GM12878 (cell line): ENCODE data around the gene KCNN1. TPM values are rescaled to one million over a fixed set of nuclear protein-coding genes. Genes with fewer than 3 reads are reported as not detected.

ENCODE experiments used
- ATAC-seq: fragments of 200-7000 bp; cut with Tn5 transposase; 3 replicates; pipeline ENCODE4 v1.9.1; 2020; ENCODE audit warnings: mild to moderate bottlenecking, moderate library complexity
- BruUV-seq: library from RNA; stranded (reverse); fragments of 400-500 nt; replicated peaks from 2 replicates; lab custom pipeline; 2021; lab: Mats Ljungman, UMichigan
- CTCF ChIA-PET: fragments of 300-600 bp; sonication (Branson Sonifier 250); formaldehyde crosslinking; extraction: SDS; loops from one replicate; lab custom pipeline; 2021; ENCODE audit warnings: inconsistent platforms; lab: Yijun Ruan, JAX
- POLR2A ChIA-PET: fragments of 350-600 bp; formaldehyde crosslinking; extraction: SDS; loops from one replicate; lab custom pipeline; 2021; ENCODE audit warnings: inconsistent platforms; lab: Charles Lee
- RAD21 ChIA-PET: fragments of 300-600 bp; sonication (Branson Sonifier 250); formaldehyde crosslinking; loops from one replicate; lab custom pipeline; 2023; ENCODE audit warnings: antibody characterized with exemption; ENCODE audit not compliant: unreplicated experiment; lab: Charles Lee
- SMC1A ChIA-PET: fragments of 300-600 bp; sonication (Branson Sonifier 250); formaldehyde crosslinking; loops from one replicate; lab custom pipeline; 2023; ENCODE audit not compliant: unreplicated experiment, uncharacterized antibody; lab: Charles Lee
- DNase-seq: peaks from one replicate; pipeline ENCODE4 v3.0.0-alpha.2; 2011; ENCODE audit warnings: low read depth, low spot score
- FAIRE-seq: peaks from 3 replicates; lab custom pipeline; 2011; peaks lifted over from hg19 to GRCh38; lab: Jason Lieb, UNC
- H2AFZ ChIP-seq: 2 replicates; pipeline ENCODE4 v1.6.0; 2011; ENCODE audit warnings: low read depth, low read length, control low read depth; ENCODE audit not compliant: control insufficient read depth
- H3K27ac ChIP-seq: 2 replicates; pipeline ENCODE4 v1.5.1; 2011; ENCODE audit warnings: control low read depth; ENCODE audit not compliant: control insufficient read depth, insufficient read depth
- H3K27me3 ChIP-seq, 2 experiments: replicated peaks in 1 of 2; 2 replicates each; pipeline versions ENCODE4 v1.6.0 to v1.6.1; 2011; ENCODE audit warnings: low read length in 1 of 2; ENCODE audit not compliant: control insufficient read depth in 2 of 2, insufficient read depth in 2 of 2
- H3K36me3 ChIP-seq, 2 experiments: 2 replicates each; pipeline ENCODE4 v1.5.1; 2011; ENCODE audit warnings: low read length in 1 of 2; ENCODE audit not compliant: control insufficient read depth in 2 of 2, insufficient read depth in 2 of 2
- H3K4me1 ChIP-seq: 2 replicates; pipeline ENCODE4 v1.6.1; 2011; ENCODE audit warnings: mild to moderate bottlenecking, low read length, moderate library complexity, mixed read lengths; ENCODE audit not compliant: control insufficient read depth, insufficient read depth
- H3K4me2 ChIP-seq: 2 replicates; pipeline ENCODE4 v1.6.0; 2011; ENCODE audit warnings: control low read depth; ENCODE audit not compliant: control insufficient read depth, insufficient read depth
- H3K4me3 ChIP-seq: fragments of 200-600 bp; sonication (generic); 2 replicates; pipeline ENCODE4 v1.5.1; 2016
- H3K79me2 ChIP-seq: 2 replicates; pipeline ENCODE4 v1.6.0; 2011; ENCODE audit warnings: low read length; ENCODE audit not compliant: control insufficient read depth, insufficient read depth
- H3K9ac ChIP-seq: 2 replicates; pipeline ENCODE4 v1.8.0; 2011; ENCODE audit warnings: low read length, control low read depth, mixed read lengths; ENCODE audit not compliant: control insufficient read depth, insufficient read depth
- H3K9me3 ChIP-seq: replicated peaks from 3 replicates; pipeline ENCODE4 v1.5.1; 2011; ENCODE audit warnings: mild to moderate bottlenecking, low read length; ENCODE audit not compliant: control insufficient read depth, insufficient read depth
- H4K20me1 ChIP-seq: 2 replicates; pipeline ENCODE4 v1.6.0; 2011; ENCODE audit not compliant: control insufficient read depth, insufficient read depth
- CEBPZ ChIP-seq: fragments of 150-350 bp; IDR thresholded peaks from 2 replicates; pipeline ENCODE4 v1.6.1; 2016; ENCODE audit warnings: low read depth, low read length
- JUND ChIP-seq: IDR thresholded peaks from 2 replicates; pipeline ENCODE4 v1.6.1; 2012; ENCODE audit warnings: low read depth, mild to moderate bottlenecking, low read length, improper control_type of control experiment, moderate library complexity
- NFXL1 ChIP-seq: fragments of 450-650 bp; IDR thresholded peaks from 2 replicates; pipeline ENCODE4 v1.6.1; 2017; ENCODE audit warnings: antibody characterized with exemption, mild to moderate bottlenecking, borderline replicate concordance
- PAX5 ChIP-seq: IDR thresholded peaks from 2 replicates; pipeline ENCODE4 v1.6.1; 2011; ENCODE audit warnings: low read depth, low read length, borderline replicate concordance
- PML ChIP-seq: IDR thresholded peaks from 2 replicates; pipeline ENCODE4 v1.6.1; 2012; ENCODE audit warnings: low read length, inconsistent platforms
- SP1 ChIP-seq: IDR thresholded peaks from one replicate; pipeline ENCODE4 v1.6.1; 2011; ENCODE audit warnings: low read depth, low read length
- WGBS: methylation state at CpG from one replicate; pipeline ENCODE4 v1.1.6; 2016; ENCODE audit warnings: low lambda C conversion rate; ENCODE audit not compliant: insufficient replicate concordance, insufficient coverage; ENCODE audit errors: missing lambda C conversion rate; 5-methylcytosine and 5-hydroxymethylcytosine counted together
- in situ Hi-C: fragments of 300-500 bp; cut with MboI; formaldehyde crosslinking; loops from 9 replicates; pipeline ENCODE4 v1.14.3; 2018; ENCODE audit warnings: mixed read lengths
- intact Hi-C: fragments of 100-400 bp; cut with micrococcal nuclease; formaldehyde crosslinking; loops from one replicate; pipeline ENCODE4 v1.14.2; 2022; ENCODE audit not compliant: unreplicated experiment
- polyA plus RNA-seq, 11 experiments: library from polyadenylated mRNA; depleted of rRNA in 4 of 11; unstranded in 6 of 11; stranded (reverse) in 5 of 11; fragments of >200 nt; fragmentation: Nextera tagmentation in 4 of 11; fragmentation: Illumina TruSeq in 1 of 11; extraction: Ambion mirVana in 4 of 11; extraction: Trizol in 1 of 11; gene quantifications; 1 replicate in 1 of 11; 2 replicates in 10 of 11; pipeline versions ENCODE4 v1.2.1 to v1.2.3, GENCODE V29; 2011 to 2016; ENCODE audit warnings: inconsistent platforms in 2 of 11, missing spikeins in 2 of 11, low read depth in 1 of 11
- total RNA-seq, 4 experiments: library from RNA; depleted of rRNA in 3 of 4; stranded (reverse); fragments of >200 nt in 3 of 4; fragmentation: Illumina TruSeq in 1 of 4; extraction: Trizol in 1 of 4; gene quantifications; 2 replicates each; pipeline versions ENCODE4 v1.2.1 to v1.2.3, GENCODE V29; 2013 to 2021
- TF ChIP-seq, protein P1 (sequence below): IDR thresholded peaks from 2 replicates; pipeline ENCODE4 v1.6.1; 2012; ENCODE audit warnings: mild to moderate bottlenecking, low read depth, low read length

The KCNN1 gene
- total and polyA plus RNA-seq, 10 of the 15 experiments (the other 5 are each of a cell fraction or from before 2014, with no cell fraction given) = 0.02 to 0.95 (median 0.16) TPM; not detected in 1

DNA sequence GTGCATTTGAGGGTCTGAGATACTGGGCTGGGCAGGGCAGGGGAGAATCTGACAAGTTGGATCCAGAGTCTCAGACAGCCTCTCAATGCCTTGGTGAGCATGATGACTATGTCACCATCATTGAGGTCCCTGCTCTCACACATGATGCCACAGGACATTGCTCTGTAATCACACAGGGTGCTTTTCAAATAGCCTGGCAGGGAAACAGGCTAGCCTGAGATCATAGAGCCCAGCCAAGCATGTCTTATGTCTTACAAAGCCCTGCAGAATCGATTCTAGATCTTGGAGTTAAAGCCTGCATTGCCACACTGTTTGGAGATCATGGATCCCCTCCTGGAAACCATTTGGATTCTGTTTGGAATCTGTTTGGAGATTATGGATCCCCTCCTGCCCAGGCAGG is 5.3 kb downstream of the KCNN1 start:
- H3K4me3 ChIP-seq = no peak overlapping the region
- H3K9ac ChIP-seq = no peak overlapping the region
- ATAC-seq = peak; percentile 58
- H3K4me1 ChIP-seq = no peaks in the 10 kb centered on the region
- H3K36me3 ChIP-seq = no peaks in the 10 kb centered on the region
- in situ Hi-C loops = no loop called here
- H3K79me2 ChIP-seq = no peaks in the 10 kb centered on the region
- 6% methylated on average over 1 of the region's 1 CpG for WGBS
- H4K20me1 ChIP-seq = no peaks in the 10 kb centered on the region; the same call in 1 of the 2 replicates
- H3K27ac ChIP-seq = no peak overlapping the region
- no peak for DNase-seq
- ChIA-PET SMC1A (no interaction called here), CTCF (interaction anchor here (1.1 to 1.2 kb wide), 2 partner anchors 28 to 34 kb away, joined by 3 read pairs; no protein-coding TSS in a partner anchor)
- H3K27me3 ChIP-seq = peaks cover 0 to 2% of the 10 kb centered on the region in 2 experiments; a peak in 1 of 4 replicates
- no peak for FAIRE-seq
- TF ChIP-seq PAX5 (peak; percentile 18; the same call in 1 of the 2 replicates), NFXL1 (no peak), CEBPZ (no peak), SP1 (no peak), JUND (no peak), PML (no peak)
- TF ChIP-seq, protein P1, sequence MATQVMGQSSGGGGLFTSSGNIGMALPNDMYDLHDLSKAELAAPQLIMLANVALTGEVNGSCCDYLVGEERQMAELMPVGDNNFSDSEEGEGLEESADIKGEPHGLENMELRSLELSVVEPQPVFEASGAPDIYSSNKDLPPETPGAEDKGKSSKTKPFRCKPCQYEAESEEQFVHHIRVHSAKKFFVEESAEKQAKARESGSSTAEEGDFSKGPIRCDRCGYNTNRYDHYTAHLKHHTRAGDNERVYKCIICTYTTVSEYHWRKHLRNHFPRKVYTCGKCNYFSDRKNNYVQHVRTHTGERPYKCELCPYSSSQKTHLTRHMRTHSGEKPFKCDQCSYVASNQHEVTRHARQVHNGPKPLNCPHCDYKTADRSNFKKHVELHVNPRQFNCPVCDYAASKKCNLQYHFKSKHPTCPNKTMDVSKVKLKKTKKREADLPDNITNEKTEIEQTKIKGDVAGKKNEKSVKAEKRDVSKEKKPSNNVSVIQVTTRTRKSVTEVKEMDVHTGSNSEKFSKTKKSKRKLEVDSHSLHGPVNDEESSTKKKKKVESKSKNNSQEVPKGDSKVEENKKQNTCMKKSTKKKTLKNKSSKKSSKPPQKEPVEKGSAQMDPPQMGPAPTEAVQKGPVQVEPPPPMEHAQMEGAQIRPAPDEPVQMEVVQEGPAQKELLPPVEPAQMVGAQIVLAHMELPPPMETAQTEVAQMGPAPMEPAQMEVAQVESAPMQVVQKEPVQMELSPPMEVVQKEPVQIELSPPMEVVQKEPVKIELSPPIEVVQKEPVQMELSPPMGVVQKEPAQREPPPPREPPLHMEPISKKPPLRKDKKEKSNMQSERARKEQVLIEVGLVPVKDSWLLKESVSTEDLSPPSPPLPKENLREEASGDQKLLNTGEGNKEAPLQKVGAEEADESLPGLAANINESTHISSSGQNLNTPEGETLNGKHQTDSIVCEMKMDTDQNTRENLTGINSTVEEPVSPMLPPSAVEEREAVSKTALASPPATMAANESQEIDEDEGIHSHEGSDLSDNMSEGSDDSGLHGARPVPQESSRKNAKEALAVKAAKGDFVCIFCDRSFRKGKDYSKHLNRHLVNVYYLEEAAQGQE = no peak
- TF ChIP-seq, all 136 proteins: peak for 1
- ChIA-PET RAD21 (interaction anchor here (1.1 kb wide), 1 partner anchor 34 kb away, joined by 4 read pairs; no protein-coding TSS in a partner anchor), POLR2A (no interaction called here)
- H2AFZ ChIP-seq = no peak overlapping the region
- no peak overlapping the region for H3K4me2 ChIP-seq
- intact Hi-C loops = no loop called here
- no peaks in the 10 kb centered on the region for H3K9me3 ChIP-seq
- no TSS peak for BruUV-seq
